GM15510 (cell line): Measurements from ENCODE around the gene ROPN1L.

Experiments used
- POLR2A ChIP-seq: IDR thresholded peaks from 3 replicates; pipeline ENCODE4 v1.6.1; 2011; ENCODE audit warnings: borderline replicate concordance; ENCODE audit not compliant: insufficient read length; ENCODE audit errors: extremely low read depth

ROPN1L gene

DNA sequence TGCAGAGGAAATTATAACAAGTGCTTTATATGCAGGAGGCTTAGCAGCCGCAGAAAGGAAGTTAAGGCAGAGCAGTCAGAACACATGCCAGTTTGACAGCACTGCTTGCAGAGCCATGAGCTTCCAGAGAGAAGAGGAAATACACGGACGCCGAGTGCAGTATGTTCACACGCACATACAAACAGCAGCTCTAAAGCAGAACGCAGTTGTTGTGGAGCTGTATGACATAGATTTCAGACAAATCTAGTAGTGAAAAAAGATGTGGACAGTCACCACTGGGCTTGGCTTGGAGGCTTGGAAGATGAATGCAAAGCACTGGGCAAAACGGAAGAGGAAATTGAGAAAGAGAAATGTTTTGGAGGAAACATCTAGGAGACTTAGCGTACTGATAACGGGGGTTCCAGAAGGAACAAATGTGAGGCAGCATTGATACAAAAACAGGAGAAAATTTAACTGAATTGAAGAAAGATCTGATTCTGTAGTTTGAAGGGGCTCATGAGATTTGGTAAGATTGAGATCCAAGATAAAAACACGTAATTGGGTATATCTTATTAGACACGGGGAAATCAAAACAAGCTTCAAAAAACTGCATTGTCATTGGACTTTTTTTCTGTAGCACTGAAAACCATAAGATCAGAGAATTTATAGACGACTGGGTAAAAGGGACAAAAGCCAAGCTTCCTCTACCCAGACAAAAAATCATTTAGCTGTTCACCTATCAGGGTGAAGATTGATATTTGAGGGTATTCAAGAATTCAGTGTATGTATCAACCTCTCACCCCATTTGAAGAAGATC is 19.6 kb upstream of the ROPN1L start:
- no peak for TF ChIP-seq POLR2A

DNA sequence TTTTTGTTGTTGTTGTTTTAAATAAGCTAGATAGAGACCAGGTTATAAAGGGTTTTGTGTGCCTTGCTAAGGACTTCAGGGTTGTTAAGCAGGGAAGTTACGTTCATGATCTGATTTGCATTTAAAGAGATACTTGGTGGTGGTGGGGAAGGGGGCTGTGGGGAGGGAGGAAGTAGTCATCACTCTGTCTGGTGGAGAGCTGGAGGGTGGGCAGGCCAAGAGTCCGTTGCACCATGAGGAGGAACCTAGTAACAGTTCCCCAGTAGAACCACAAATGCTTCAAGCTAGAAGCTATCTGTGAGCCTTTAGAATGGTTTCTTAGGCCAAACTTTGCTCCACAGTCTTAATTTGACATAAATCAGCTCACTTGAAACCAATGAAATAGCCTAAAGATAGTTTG is 18.7 kb upstream of the ROPN1L start:
- TF ChIP-seq POLR2A = no peak

DNA sequence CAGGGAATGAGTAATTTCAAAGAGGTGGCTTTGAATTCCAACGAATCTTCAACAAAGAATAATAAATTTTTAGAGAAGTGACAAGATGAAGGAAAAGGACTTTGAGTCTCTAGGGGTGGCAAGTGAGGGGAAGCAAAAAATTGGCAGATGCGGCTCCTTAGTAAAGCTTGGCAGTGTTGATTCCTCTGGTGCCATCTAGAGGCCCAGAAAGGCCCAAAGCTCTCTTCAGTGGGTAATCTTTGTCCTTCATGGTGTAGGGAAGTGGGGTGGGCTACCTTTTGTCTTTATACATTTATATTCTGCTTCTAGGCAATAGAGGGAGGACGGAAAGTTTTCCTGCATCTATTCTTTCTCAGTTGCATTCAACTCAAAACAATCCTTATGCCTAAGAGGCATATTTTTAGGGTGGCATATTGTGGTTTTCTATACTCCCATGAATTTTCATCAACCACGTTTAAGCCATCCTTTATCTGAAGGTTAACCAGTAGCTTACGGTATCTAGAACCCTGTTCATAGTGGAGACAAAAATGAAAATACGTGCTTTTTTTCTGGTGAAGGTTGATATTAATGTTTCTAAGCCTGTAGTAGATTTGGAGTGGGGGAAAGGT is 17.5 kb upstream of the ROPN1L start:
- TF ChIP-seq POLR2A = no peak

DNA sequence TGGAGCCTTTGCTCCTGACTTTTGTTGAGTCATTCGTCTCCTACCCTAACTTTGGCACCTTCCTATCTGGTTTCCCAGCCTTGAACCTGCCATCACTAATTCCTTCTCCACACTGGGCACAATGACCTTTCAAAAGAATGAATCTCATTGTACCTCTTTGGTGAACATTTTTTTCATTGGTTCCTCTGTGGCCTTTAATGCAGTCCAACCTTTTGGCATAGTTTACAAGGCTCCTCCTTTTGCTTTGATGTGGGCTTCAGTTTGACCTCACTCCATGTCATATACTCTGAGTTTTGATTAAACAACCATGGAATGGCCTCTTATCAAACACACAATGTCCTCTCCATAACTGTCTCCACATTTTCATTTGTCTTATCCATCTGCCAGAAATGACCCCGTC is 14.5 kb upstream of the ROPN1L start:
- TF ChIP-seq POLR2A = no peak

DNA sequence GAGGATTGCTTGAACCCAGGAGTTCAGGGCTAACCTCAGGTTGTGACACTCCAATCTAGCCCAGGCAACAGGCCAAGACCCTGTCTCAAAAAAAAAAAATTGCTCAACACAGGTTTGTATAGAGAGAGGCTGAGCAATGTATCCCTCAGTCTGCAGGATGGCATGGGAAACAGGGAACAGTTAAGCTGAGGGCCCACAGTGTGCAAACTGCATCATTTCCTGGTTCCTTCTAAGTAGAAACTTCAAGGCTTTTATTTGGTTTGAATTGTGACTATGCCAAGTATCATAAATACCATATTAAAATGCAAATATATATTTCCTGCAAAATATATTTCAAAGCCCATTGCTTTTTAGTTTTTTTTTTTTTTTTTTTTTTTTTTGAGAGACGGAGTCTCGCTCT is 13.7 kb upstream of the ROPN1L start:
- no peak for TF ChIP-seq POLR2A

DNA sequence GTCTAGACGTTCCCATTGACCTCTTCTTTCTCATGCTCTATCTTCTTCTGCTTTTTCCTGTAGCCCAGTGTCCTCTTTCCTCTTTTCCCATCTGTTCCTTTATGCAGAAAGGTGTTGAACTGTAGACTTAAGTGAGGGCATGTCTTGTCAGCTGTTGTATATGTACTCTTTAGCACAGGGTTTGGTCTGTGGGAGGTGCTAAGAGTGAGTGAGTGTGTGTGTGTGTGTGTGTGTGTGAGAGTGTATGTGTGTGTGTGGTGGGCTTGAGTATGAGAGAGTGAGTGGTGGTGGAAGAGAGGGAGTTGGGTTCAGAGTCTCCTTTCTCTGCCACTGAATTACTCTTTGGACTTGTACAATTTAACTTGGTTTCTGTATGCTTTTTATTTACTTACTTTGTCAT is 10.3 kb upstream of the ROPN1L start:
- no peak for TF ChIP-seq POLR2A

DNA sequence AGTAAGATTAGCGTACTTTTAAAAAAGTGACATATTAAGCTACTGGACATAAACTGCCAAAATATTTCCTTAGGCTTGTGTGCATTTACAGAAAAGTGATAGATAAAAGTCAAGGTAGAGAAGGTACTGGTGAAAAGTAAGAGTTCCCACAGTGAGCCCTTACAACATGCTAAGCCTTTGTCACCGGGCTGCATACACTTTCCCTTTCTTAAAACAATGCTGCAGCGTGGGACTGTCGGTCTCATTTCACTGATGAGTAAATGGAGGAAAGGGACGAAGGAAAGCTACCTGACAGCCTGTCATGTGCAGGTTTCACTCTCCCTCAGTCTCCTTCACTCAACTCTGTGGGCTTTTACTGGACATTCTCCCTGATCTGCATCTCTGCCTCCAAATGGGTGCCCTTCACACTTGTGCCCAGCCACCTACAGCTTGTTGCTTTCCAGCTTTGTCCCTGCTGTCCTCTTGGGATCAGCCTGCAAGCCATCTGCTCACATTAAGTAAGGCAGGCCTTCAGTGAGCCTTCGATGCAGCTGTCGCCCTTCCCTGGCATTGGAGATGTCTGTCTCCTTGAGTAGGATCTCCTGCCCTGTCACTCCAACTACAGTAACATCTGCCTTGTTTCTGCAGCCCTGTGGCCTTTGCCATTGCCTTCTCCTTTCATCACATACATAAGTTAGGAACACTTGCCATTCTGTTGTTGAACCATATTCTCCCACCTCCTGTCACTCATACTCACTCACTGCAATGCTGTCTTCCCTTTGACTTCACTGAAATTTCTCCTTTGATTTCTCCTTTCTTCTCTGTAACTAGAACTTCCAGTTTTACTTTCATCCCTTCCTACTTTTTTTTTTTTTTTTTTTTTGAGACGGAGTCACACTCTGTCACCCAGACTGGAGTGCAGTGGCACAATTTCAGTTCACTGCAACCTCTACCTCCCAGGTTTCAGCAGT is 9.3 kb upstream of the ROPN1L start:
- no peak for TF ChIP-seq POLR2A

DNA sequence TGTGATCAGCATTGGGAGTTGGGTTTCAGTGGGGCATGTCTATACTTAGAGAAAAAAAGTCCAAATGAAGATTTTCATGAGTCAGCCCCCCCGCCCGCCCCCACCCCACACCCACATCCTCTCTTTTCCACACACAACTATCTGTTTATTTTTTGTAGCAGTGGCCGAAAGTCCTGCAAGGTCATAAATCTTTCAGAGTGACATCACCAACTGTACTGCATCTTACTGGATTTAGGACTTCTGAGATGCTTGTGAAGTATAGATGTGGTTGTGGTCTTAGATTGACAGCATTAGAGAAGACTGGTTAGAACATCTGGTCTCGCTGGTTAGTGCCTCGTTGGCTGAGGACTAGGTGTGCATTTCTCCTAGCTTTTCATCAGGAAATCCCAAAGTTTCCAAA is 7.3 kb upstream of the ROPN1L start:
- no peak for TF ChIP-seq POLR2A

DNA sequence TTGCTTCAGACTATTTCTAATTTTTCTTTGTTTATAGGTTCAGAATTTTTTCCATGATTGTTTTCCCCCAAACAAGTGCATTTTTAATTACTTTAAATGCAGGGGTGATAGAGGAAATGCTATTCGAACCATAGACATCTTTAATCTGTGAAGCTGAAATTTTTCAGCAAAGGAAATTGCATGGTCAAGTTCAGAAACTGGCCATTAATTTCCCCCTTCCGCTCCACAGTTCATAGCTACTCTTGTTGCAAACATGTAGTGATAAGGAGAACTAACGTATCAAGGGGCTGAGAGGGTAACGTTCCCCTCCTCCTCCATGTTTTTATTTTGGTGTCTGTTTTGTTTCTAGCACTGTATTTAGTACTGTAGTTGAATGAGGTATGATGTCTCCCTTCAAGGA is 3.4 kb upstream of the ROPN1L start:
- TF ChIP-seq POLR2A = no peak

DNA sequence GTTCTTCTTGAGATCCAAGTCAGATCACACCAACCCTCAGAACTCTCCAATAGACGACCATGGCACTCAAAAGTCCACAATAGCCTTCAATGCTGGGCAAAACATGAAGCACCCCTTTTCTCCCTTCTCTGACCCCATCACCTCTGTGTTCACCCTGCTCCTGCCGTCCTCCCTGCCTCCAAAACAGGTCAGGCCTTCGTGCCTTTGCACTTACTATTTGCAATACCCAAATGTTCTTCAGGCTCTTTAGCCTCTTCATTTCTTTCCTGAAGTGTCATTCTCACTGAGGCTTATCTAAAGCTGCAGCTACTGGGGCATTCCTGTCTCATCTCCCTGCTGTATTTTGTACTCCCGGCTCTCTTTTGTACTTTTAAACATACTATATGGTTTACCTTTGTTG is 2.0 kb upstream of the ROPN1L start:
- no peak for TF ChIP-seq POLR2A

DNA sequence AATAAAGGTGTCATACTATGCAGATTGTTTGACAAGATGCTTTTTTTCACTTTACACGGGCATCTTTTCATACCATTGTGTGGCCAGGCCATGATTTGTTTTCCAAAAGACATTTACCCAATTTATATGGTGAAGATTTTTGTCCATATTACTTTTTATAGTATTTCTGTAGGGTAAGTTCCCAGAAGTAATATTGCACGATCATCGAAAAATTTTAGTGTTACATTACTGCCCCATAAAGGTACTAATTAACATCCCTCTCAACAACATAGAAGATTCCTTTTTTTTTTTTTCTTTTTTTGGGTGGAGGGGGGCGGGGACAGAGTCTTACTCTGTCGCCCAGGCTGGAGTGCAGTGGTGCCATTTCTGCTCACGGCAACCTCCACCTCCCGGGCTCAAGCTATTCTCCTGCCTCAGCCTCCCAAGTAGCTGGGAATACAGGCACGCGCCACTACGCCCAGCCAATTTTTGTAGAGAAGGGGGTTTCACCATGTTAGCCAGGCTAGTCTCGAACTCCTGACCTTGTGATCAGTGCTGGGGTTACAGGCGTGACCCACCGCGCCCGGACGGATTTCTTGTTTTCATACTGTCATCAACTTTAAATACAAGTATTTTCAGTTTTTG is 1.2 kb upstream of the ROPN1L start:
- TF ChIP-seq POLR2A = no peak

DNA sequence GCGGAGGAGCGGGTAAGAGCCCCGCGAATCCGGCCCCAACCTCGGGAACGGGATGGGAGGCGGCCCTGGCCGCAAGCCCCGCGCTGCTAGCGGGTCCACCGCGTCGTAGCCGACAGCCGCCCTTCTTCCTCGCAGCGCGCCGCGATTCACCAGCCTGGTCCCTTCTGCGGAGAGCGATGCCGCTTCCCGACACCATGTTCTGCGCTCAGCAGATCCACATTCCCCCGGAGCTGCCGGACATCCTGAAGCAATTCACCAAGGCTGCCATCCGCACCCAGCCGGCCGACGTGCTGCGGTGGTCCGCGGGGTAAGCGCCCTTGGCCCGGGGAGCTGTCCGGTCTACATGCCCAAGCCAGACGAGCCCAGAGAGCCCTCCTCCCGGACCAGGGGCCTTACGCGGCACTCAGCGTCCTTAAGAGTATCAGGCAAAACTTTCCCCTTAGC is 335 bp downstream of the ROPN1L start:
- TF ChIP-seq POLR2A = no peak

DNA sequence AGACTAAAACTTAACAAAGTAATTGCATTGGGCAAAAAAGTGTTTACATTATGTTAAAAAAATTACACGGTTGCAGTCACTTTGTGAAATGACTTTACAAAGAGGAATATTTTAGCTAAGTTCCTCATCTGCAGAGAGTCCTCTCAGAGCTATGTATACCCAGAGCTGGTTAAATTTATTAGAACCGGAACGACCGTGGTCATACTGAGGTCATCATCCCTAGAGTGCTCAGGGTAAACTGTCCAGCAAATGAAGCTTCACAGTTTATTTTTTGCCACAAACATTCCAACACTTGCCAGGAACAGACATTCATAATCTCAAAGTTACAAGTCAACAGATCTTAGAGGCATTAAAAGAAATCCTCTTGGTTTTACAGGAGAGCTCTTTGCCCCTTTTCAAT is 897 bp downstream of the ROPN1L start:
- TF ChIP-seq POLR2A = no peak

DNA sequence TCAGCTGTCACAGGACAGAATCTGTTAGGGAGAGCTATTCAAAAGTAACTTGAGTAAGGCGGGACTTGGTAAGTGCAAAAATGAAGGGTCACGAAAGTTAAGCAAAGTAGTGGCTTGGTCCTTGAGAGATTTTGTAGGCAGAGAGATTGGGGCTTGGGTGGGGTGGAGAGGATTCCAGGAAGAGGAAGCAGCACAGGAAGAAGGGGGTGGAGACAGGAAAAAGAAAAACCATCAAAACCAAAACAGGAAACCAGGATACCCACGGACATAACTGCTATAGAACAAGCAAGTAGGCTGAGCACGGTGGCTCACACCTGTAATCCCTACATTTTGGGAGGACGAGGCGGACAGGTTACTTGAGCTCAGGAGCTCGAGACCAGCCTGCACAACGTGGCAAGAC is 3.7 kb downstream of the ROPN1L start:
- no peak for TF ChIP-seq POLR2A

DNA sequence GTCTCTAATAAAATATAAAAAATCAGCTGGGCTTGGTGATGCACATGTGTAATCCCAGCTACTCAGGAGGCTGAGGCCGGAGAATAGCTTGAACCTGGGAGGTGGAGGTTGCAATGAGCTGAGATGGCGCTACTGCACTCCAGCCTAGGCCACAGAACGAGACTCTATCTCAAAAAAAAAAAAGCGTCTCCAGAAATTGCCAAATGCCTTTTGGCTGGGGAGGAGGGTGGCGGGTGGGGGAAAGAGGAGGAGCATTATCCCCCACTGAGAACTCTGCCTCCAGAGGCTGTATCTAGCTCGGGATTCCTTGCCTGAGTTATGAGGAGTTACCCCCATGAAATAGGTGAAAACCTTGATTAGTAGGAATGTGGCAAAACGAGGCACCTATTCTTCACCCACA is 4.8 kb downstream of the ROPN1L start:
- no peak for TF ChIP-seq POLR2A
